MM.1S (cell line): Measurements from ENCODE around the gene SCFD2.

ENCODE experiments used
- DNase-seq: peaks from one replicate; pipeline ENCODE4 v3.0.0-alpha.2; 2015
- H2AFZ ChIP-seq: fragments of 300-600 bp; sonication (generic); 2 replicates; pipeline ENCODE4 v1.6.0; 2016; ENCODE audit warnings: antibody characterized with exemption, low read length
- H3F3A ChIP-seq: fragments of 300-600 bp; sonication (generic); 2 replicates; pipeline ENCODE4 v1.6.1; 2016; ENCODE audit warnings: mild to moderate bottlenecking, antibody characterized with exemption, low read length, moderate library complexity, mixed read lengths; ENCODE audit not compliant: insufficient read depth
- H3K27ac ChIP-seq: fragments of 300-600 bp; sonication (generic); 2 replicates; pipeline ENCODE4 v1.5.1; 2016; ENCODE audit warnings: mild to moderate bottlenecking, low read length
- H3K27me3 ChIP-seq: fragments of 300-600 bp; sonication (generic); replicated peaks from 2 replicates; pipeline ENCODE4 v1.6.0; 2016; ENCODE audit warnings: low read length; ENCODE audit not compliant: insufficient read depth
- H3K36me3 ChIP-seq: fragments of 300-600 bp; sonication (generic); replicated peaks from 2 replicates; pipeline ENCODE4 v1.6.1; 2016; ENCODE audit warnings: mild to moderate bottlenecking, low read length, mixed read lengths; ENCODE audit not compliant: insufficient read depth
- H3K4me1 ChIP-seq: fragments of 300-600 bp; sonication (generic); 2 replicates; pipeline ENCODE4 v1.6.1; 2016; ENCODE audit warnings: low read length, mixed read lengths
- H3K4me2 ChIP-seq: fragments of 300-600 bp; sonication (generic); 2 replicates; pipeline ENCODE4 v1.6.0; 2016; ENCODE audit warnings: low read depth, low read length
- H3K4me3 ChIP-seq: fragments of 300-600 bp; sonication (generic); 2 replicates; pipeline ENCODE4 v1.5.1; 2016; ENCODE audit warnings: low read length, mixed read lengths
- H3K79me2 ChIP-seq: fragments of 300-600 bp; sonication (generic); 2 replicates; pipeline ENCODE4 v1.6.1; 2016; ENCODE audit warnings: mixed run types, low read length, mixed read lengths
- H3K9ac ChIP-seq: fragments of 300-600 bp; sonication (generic); 2 replicates; pipeline ENCODE4 v1.6.1; 2016; ENCODE audit warnings: low read length, mixed read lengths
- H3K9me2 ChIP-seq: fragments of 300-600 bp; sonication (generic); replicated peaks from 2 replicates; pipeline ENCODE4 v1.6.1; 2016; ENCODE audit warnings: mild to moderate bottlenecking, low read length, mixed read lengths; ENCODE audit not compliant: insufficient read depth
- H3K9me3 ChIP-seq: fragments of 300-600 bp; sonication (generic); replicated peaks from 2 replicates; pipeline ENCODE4 v1.6.1; 2016; ENCODE audit warnings: mild to moderate bottlenecking, low read length, mixed read lengths; ENCODE audit not compliant: insufficient read depth
- H4K20me1 ChIP-seq: fragments of 300-600 bp; sonication (generic); 2 replicates; pipeline ENCODE4 v1.6.1; 2016; ENCODE audit warnings: mild to moderate bottlenecking, low read length, moderate library complexity, mixed read lengths; ENCODE audit not compliant: insufficient read depth
- CTCF ChIP-seq: fragments of 300-600 bp; sonication (generic); IDR thresholded peaks from 2 replicates; pipeline ENCODE4 v1.5.1; 2016; ENCODE audit warnings: antibody characterized with exemption, low read length, mixed read lengths
- EZH2 ChIP-seq: fragments of 300-600 bp; sonication (generic); optimal IDR thresholded peaks from 2 replicates; pipeline ENCODE3; 2017; ENCODE audit warnings: low read depth, mild to moderate bottlenecking, antibody characterized with exemption, low read length, mixed read lengths
- EZH2phosphoT487 ChIP-seq: fragments of 300-600 bp; sonication (generic); IDR thresholded peaks from 2 replicates; pipeline ENCODE4 v1.6.1; 2018; ENCODE audit warnings: antibody characterized with exemption, low read length

SCFD2 gene

GRCh38 chr4:53015681-53016080, 350.2 kb downstream of the SCFD2 start:
- H3K9me2 ChIP-seq: no peaks in the 10 kb centered on the region

GRCh38 chr4:53014881-53015280, 351.0 kb downstream of the SCFD2 start:
- no peak for DNase-seq
- Histone ChIP-seq H3K79me2 (no peaks in the 10 kb centered on the region), H3K27me3 (no peaks in the 10 kb centered on the region), H3F3A (no peaks in the 10 kb centered on the region), H3K9ac (no peak overlapping the region), H3K4me2 (no peak overlapping the region), H3K27ac (no peak overlapping the region), H2AFZ (no peak overlapping the region), H3K4me1 (no peaks in the 10 kb centered on the region), H3K9me3 (no peaks in the 10 kb centered on the region), H3K9me2 (no peaks in the 10 kb centered on the region), H3K4me3 (no peak overlapping the region), H3K36me3 (no peaks in the 10 kb centered on the region), H4K20me1 (no peaks in the 10 kb centered on the region)
- TF ChIP-seq EZH2: no peak
- no peak for TF ChIP-seq EZH2phosphoT487
- no peak for TF ChIP-seq CTCF

More at GRCh38 chr4:53015681-53016080, 350.2 kb downstream of the SCFD2 start:
- Histone ChIP-seq H3K9me3 (no peaks in the 10 kb centered on the region), H3K4me2 (no peak overlapping the region), H3K4me3 (no peak overlapping the region), H3K79me2 (no peaks in the 10 kb centered on the region), H3K4me1 (no peaks in the 10 kb centered on the region), H3K27ac (no peak overlapping the region), H2AFZ (no peak overlapping the region), H3K36me3 (no peaks in the 10 kb centered on the region), H3F3A (no peaks in the 10 kb centered on the region), H4K20me1 (no peaks in the 10 kb centered on the region), H3K27me3 (no peaks in the 10 kb centered on the region), H3K9ac (no peak overlapping the region)
- DNase-seq: no peak
- TF ChIP-seq CTCF: no peak
- no peak for TF ChIP-seq EZH2phosphoT487
- TF ChIP-seq EZH2: no peak

GRCh38 chr4:53013873-53014775, 351.7 kb downstream of the SCFD2 start:
- no peaks in the 10 kb centered on the region for H4K20me1 ChIP-seq
- H3K9me2 ChIP-seq: no peaks in the 10 kb centered on the region
- H3K36me3 ChIP-seq: no peaks in the 10 kb centered on the region
- no peaks in the 10 kb centered on the region for H3K9me3 ChIP-seq
- no peaks in the 10 kb centered on the region for H3K27me3 ChIP-seq
- H3K4me2 ChIP-seq: no peak overlapping the region
- no peaks in the 10 kb centered on the region for H3K79me2 ChIP-seq
- no peak overlapping the region for H3K4me3 ChIP-seq
- DNase-seq: no peak
- TF ChIP-seq EZH2phosphoT487 (no peak), EZH2 (no peak), CTCF (no peak)
- no peak overlapping the region for H3K9ac ChIP-seq
- no peaks in the 10 kb centered on the region for H3F3A ChIP-seq
- H3K4me1 ChIP-seq: no peaks in the 10 kb centered on the region
- H3K27ac ChIP-seq: no peak overlapping the region
- H2AFZ ChIP-seq: no peak overlapping the region
